Neural cell (in vitro differentiated cells): ENCODE data around the gene SLC38A11. TPM values are rescaled to one million over a fixed set of nuclear protein-coding genes. Genes with fewer than 3 reads are reported as not detected.

Experiments
- H2AFZ ChIP-seq: fragments of 200-600, 300-800 bp; sonication (generic), shearing (Covaris generic); 2 replicates; pipeline ENCODE4 v1.6.0; 2014; ENCODE audit warnings: low read depth, mild to moderate bottlenecking, antibody characterized with exemption, low read length, moderate library complexity
- H3F3A ChIP-seq: fragments of 200-600 bp; shearing (Covaris generic); 2 replicates; pipeline ENCODE4 v1.6.1; 2016; ENCODE audit warnings: mild to moderate bottlenecking, moderate library complexity, mixed read lengths, antibody characterized with exemption, low read length; ENCODE audit not compliant: insufficient read depth, poor library complexity, severe bottlenecking
- H3K27ac ChIP-seq: fragments of 200-600, 300-800 bp; sonication (generic), shearing (Covaris generic); 2 replicates; pipeline ENCODE4 v1.5.1; 2014; ENCODE audit warnings: mild to moderate bottlenecking, low read length, moderate library complexity
- H3K27me3 ChIP-seq: fragments of 300-800, 200-600 bp; sonication (generic), shearing (Covaris generic); 2 replicates; pipeline ENCODE4 v1.6.0; 2014; ENCODE audit warnings: mild to moderate bottlenecking, low read depth, low read length, moderate library complexity; ENCODE audit not compliant: insufficient read depth
- H3K36me3 ChIP-seq: fragments of 300-800, 200-600 bp; sonication (generic), shearing (Covaris generic); 2 replicates; pipeline ENCODE4 v1.5.1; 2014; ENCODE audit warnings: mild to moderate bottlenecking, antibody characterized with exemption, low read length, moderate library complexity; ENCODE audit not compliant: insufficient read depth
- H3K4me2 ChIP-seq: fragments of 300-800, 200-600 bp; sonication (generic), shearing (Covaris generic); 2 replicates; pipeline ENCODE4 v1.6.0; 2014; ENCODE audit warnings: mild to moderate bottlenecking, low read length
- H3K4me3 ChIP-seq: fragments of 300-800, 200-600 bp; sonication (generic), shearing (Covaris generic); 2 replicates; pipeline ENCODE4 v1.5.1; 2014; ENCODE audit warnings: mild to moderate bottlenecking, low read length, moderate library complexity
- H3K79me2 ChIP-seq: fragments of 200-600 bp; shearing (Covaris generic); replicated peaks from 2 replicates; pipeline ENCODE4 v1.6.0; 2014; ENCODE audit warnings: mild to moderate bottlenecking, low read length, moderate library complexity; ENCODE audit not compliant: insufficient read depth
- H3K9ac ChIP-seq: fragments of 300-800, 200-600 bp; sonication (generic), shearing (Covaris generic); 2 replicates; pipeline ENCODE4 v1.6.1; 2016; ENCODE audit warnings: mild to moderate bottlenecking, low read length, mixed read lengths
- H3K9me2 ChIP-seq: fragments of 200-600 bp; shearing (Covaris generic); 2 replicates; pipeline ENCODE4 v1.6.1; 2016; ENCODE audit warnings: mild to moderate bottlenecking, low read length, mixed read lengths; ENCODE audit not compliant: insufficient read depth
- H3K9me3 ChIP-seq: fragments of 200-600, 300-800 bp; sonication (generic), shearing (Covaris generic); 2 replicates; pipeline ENCODE4 v1.6.1; 2016; ENCODE audit warnings: mild to moderate bottlenecking, mixed run types, low read length, moderate library complexity, mixed read lengths
- H4K20me1 ChIP-seq: fragments of 200-600 bp; shearing (Covaris generic); 2 replicates; pipeline ENCODE4 v1.6.1; 2016; ENCODE audit warnings: mild to moderate bottlenecking, mixed run types; ENCODE audit not compliant: insufficient read depth
- CTCF ChIP-seq: fragments of 450-650 bp; IDR thresholded peaks from 2 replicates; pipeline ENCODE4 v1.5.1; 2014; ENCODE audit warnings: antibody characterized with exemption, mild to moderate bottlenecking, moderate library complexity; ENCODE audit not compliant: poor library complexity, severe bottlenecking
- EP300 ChIP-seq: fragments of 450-650 bp; conservative IDR thresholded peaks from 2 replicates; pipeline ENCODE4 v1.6.1; 2014; ENCODE audit warnings: antibody characterized with exemption, mild to moderate bottlenecking, moderate library complexity; ENCODE audit not compliant: poor library complexity, severe bottlenecking
- EZH2 ChIP-seq: fragments of 200-600, 300-800 bp; shearing (Covaris generic), sonication (generic); IDR thresholded peaks from 2 replicates; pipeline ENCODE4 v1.6.1; 2014; ENCODE audit warnings: antibody characterized with exemption, low read length, borderline replicate concordance, mild to moderate bottlenecking; ENCODE audit not compliant: insufficient read depth, poor library complexity, severe bottlenecking
- MXI1 ChIP-seq: fragments of 450-650 bp; conservative IDR thresholded peaks from 2 replicates; pipeline ENCODE4 v1.6.1; 2014; ENCODE audit warnings: antibody characterized with exemption, mild to moderate bottlenecking; ENCODE audit not compliant: poor library complexity, severe bottlenecking
- POLR2AphosphoS5 ChIP-seq: IDR thresholded peaks from 2 replicates; pipeline ENCODE4 v1.6.1; 2012
- RAD21 ChIP-seq: fragments of 450-650 bp; conservative IDR thresholded peaks from 2 replicates; pipeline ENCODE4 v1.6.1; 2014; ENCODE audit warnings: antibody characterized with exemption, mild to moderate bottlenecking, moderate library complexity
- REST ChIP-seq: IDR thresholded peaks from 2 replicates; pipeline ENCODE4 v1.6.1; 2012; ENCODE audit warnings: borderline replicate concordance
- SMC3 ChIP-seq: fragments of 450-650 bp; conservative IDR thresholded peaks from 2 replicates; pipeline ENCODE4 v1.6.1; 2014; ENCODE audit warnings: antibody characterized with exemption, mild to moderate bottlenecking, moderate library complexity; ENCODE audit not compliant: poor library complexity
- TAF1 ChIP-seq: IDR thresholded peaks from 2 replicates; pipeline ENCODE4 v1.6.1; 2012; ENCODE audit warnings: low read depth
- polyA plus RNA-seq: library from polyadenylated mRNA; depleted of rRNA; stranded (reverse); fragments of >200 nt; gene quantifications from 2 replicates; pipeline ENCODE4 v1.2.3, GENCODE V29; 2014

The SLC38A11 gene
- polyA plus RNA-seq, 1 donor from 2014 or later: not detected

GRCh38 chr2:164935118-164936101 is 19.9 kb downstream of the SLC38A11 start:
- Histone ChIP-seq H3K9me3 (no peaks in the 10 kb centered on the region), H3K27me3 (no peaks in the 10 kb centered on the region), H3K9me2 (no peaks in the 10 kb centered on the region), H3K4me2 (no peak overlapping the region), H3K79me2 (no peaks in the 10 kb centered on the region), H3K4me3 (no peak overlapping the region), H3K36me3 (no peaks in the 10 kb centered on the region), H2AFZ (no peak overlapping the region), H3F3A (no peaks in the 10 kb centered on the region), H3K27ac (no peak overlapping the region), H4K20me1 (no peaks in the 10 kb centered on the region), H3K9ac (no peak overlapping the region)
- TF ChIP-seq EP300 (no peak), EZH2 (no peak), RAD21 (no peak), POLR2AphosphoS5 (no peak), MXI1 (no peak), TAF1 (no peak), SMC3 (no peak)

DNA sequence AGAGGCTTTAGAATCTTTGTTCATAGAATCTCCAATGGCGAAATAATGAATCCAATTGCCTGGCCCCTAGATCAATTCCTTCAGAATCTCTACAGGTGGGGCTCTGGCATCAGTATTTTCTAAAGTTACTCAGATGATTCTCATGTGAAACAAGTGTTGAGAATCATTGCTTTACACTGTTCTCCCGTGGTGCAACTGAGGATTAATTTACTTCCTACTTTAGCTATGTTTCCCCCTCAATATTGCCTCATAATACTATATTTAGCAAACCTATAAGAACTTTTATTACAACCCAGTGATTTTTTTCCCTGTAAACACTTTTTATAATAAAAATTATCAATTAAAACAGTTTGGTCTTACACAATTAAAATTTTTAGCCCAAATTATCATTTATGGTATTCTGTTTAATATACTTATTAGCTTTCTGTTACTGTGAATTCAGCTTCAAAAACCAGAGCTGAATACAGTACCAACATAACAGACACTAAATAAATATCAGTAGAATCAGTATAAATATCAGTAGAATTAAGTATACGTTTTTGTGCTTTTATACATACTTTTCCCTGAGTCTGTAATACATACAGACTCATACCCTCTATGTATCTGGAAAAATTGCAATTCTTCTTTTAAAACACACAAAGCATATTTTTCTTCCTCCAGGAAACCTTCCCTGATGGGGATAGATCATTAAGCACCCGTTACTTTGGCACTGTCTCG is 20.8 kb downstream of the SLC38A11 start:
- no peak overlapping the region for H3K4me3 ChIP-seq
- H3K9me3 ChIP-seq: no peaks in the 10 kb centered on the region
- H3K27ac ChIP-seq: no peak overlapping the region

GRCh38 chr2:164933671-164934189 is 21.6 kb downstream of the SLC38A11 start:
- Histone ChIP-seq H3K27me3 (no peaks in the 10 kb centered on the region), H3K4me2 (no peak overlapping the region), H3K4me3 (no peak overlapping the region), H3F3A (no peaks in the 10 kb centered on the region), H3K27ac (no peak overlapping the region), H2AFZ (no peak overlapping the region), H3K36me3 (no peaks in the 10 kb centered on the region), H3K9me3 (no peaks in the 10 kb centered on the region), H3K9ac (no peak overlapping the region), H3K9me2 (no peaks in the 10 kb centered on the region), H4K20me1 (no peaks in the 10 kb centered on the region), H3K79me2 (no peaks in the 10 kb centered on the region)
- TF ChIP-seq REST: no peak
- no peak for TF ChIP-seq RAD21
- no peak for TF ChIP-seq POLR2AphosphoS5
- no peak for TF ChIP-seq CTCF
- TF ChIP-seq TAF1: no peak
- TF ChIP-seq EZH2: no peak
- no peak for TF ChIP-seq EP300
- TF ChIP-seq SMC3: no peak
- no peak for TF ChIP-seq MXI1

More for the DNA sequence above, 20.8 kb downstream of the SLC38A11 start:
- Histone ChIP-seq H3K4me2 (no peak overlapping the region), H3K9ac (no peak overlapping the region), H3K27me3 (no peaks in the 10 kb centered on the region), H3K79me2 (no peaks in the 10 kb centered on the region), H3F3A (no peaks in the 10 kb centered on the region), H4K20me1 (no peaks in the 10 kb centered on the region), H2AFZ (no peak overlapping the region), H3K36me3 (no peaks in the 10 kb centered on the region), H3K9me2 (no peaks in the 10 kb centered on the region)
- TF ChIP-seq EP300: no peak
